VCaP (cell line): ENCODE data around the gene MAVS.
A peak's percentile ranks its signal among the peaks of the same experiment; 100 is the strongest.

Source experiments
- H3K27ac ChIP-seq: fragments of 450-650 bp; 2 replicates; pipeline ENCODE4 v1.5.1; 2017
- CTCF ChIP-seq: fragments of 450-650 bp; conservative IDR thresholded peaks from 2 replicates; pipeline ENCODE4 v1.5.1; 2017; ENCODE audit warnings: mild to moderate bottlenecking, moderate library complexity

The MAVS gene

GRCh38 chr20:3909952-3910366 lies 63.3 kb downstream of the MAVS start:
- peak overlapping the region; percentile 23 for H3K27ac ChIP-seq
- no peak for TF ChIP-seq CTCF

GRCh38 chr20:3910853-3911252 lies 64.2 kb downstream of the MAVS start:
- TF ChIP-seq CTCF, result no peak
- peak overlapping the region; percentile 23; the same call in 1 of the 2 replicates for H3K27ac ChIP-seq

GRCh38 chr20:3911956-3912355 lies 65.3 kb downstream of the MAVS start:
- no peak overlapping the region for H3K27ac ChIP-seq
- TF ChIP-seq CTCF, result no peak

GRCh38 chr20:3914446-3914845 lies 67.8 kb downstream of the MAVS start:
- no peak for TF ChIP-seq CTCF
- H3K27ac ChIP-seq, result no peak overlapping the region

- TF ChIP-seq CTCF, result no peak
- H3K27ac ChIP-seq, result no peak overlapping the region
Measured at GRCh38 chr20:3915691-3916090, 69.1 kb downstream of the MAVS start.

GRCh38 chr20:3916364-3916763 lies 69.7 kb downstream of the MAVS start:
- TF ChIP-seq CTCF, result no peak
- H3K27ac ChIP-seq, result no peak overlapping the region

GRCh38 chr20:3919352-3919751 lies 72.7 kb downstream of the MAVS start:
- no peak for TF ChIP-seq CTCF
- H3K27ac ChIP-seq, result no peak overlapping the region
